Activated gamma-delta T cell treated with Interleukin-2 at 50 U/mL for 16 hours (primary cell): ENCODE measurements around the gene CLCN4.

Source experiments
- DNase-seq: peaks from one replicate; pipeline ENCODE4 v3.0.0-alpha.2; 2020

Gene CLCN4

GRCh38 chrX:10133980-10134676, 22.6 kb upstream of the CLCN4 start:
- no peak for DNase-seq

- no peak for DNase-seq
Observed at GRCh38 chrX:10134921-10135320, 21.9 kb upstream of the CLCN4 start.

- DNase-seq, result no peak
Observed at GRCh38 chrX:10135561-10136399, 21.0 kb upstream of the CLCN4 start.

- DNase-seq, result no peak
Observed at GRCh38 chrX:10138726-10139125, 18.0 kb upstream of the CLCN4 start.

- DNase-seq, result no peak
Observed at GRCh38 chrX:10140264-10140663, 16.5 kb upstream of the CLCN4 start.

- no peak for DNase-seq
Observed at GRCh38 chrX:10142041-10142599, 14.7 kb upstream of the CLCN4 start.

- DNase-seq, result no peak
Observed at GRCh38 chrX:10143071-10143983, 13.4 kb upstream of the CLCN4 start.

- no peak for DNase-seq
Observed at GRCh38 chrX:10146346-10146745, 10.4 kb upstream of the CLCN4 start.

GRCh38 chrX:10152086-10152485, 4.7 kb upstream of the CLCN4 start:
- no peak for DNase-seq

GRCh38 chrX:10155137-10155536, 1.6 kb upstream of the CLCN4 start:
- DNase-seq, result no peak

GRCh38 chrX:10157032-10157341, 212 bp downstream of the CLCN4 start:
- no peak for DNase-seq

- DNase-seq, result no peak
Observed at GRCh38 chrX:10157543-10157942, 768 bp downstream of the CLCN4 start.

GRCh38 chrX:10158279-10159144, 1.7 kb downstream of the CLCN4 start:
- DNase-seq, result no peak

GRCh38 chrX:10159145-10159468, 2.3 kb downstream of the CLCN4 start:
- no peak for DNase-seq

GRCh38 chrX:10160211-10160610, 3.4 kb downstream of the CLCN4 start:
- DNase-seq, result no peak

- DNase-seq, result no peak
Observed at GRCh38 chrX:10163031-10163430, 6.3 kb downstream of the CLCN4 start.

GRCh38 chrX:10164879-10165278, 8.1 kb downstream of the CLCN4 start:
- no peak for DNase-seq

- no peak for DNase-seq
Observed at GRCh38 chrX:10165580-10166247, 8.9 kb downstream of the CLCN4 start.

- DNase-seq, result no peak
Observed at GRCh38 chrX:10166248-10166716, 9.5 kb downstream of the CLCN4 start.

GRCh38 chrX:10166731-10167151, 10.0 kb downstream of the CLCN4 start:
- no peak for DNase-seq

- no peak for DNase-seq
Observed at GRCh38 chrX:10167573-10167972, 10.8 kb downstream of the CLCN4 start.

GRCh38 chrX:10168226-10168625, 11.5 kb downstream of the CLCN4 start:
- no peak for DNase-seq
